HepG2 (cell line): ENCODE data around the gene DDRGK1. TPM values are rescaled to one million over a fixed set of nuclear protein-coding genes. Genes with fewer than 3 reads are reported as not detected.
A peak's percentile ranks its signal among the peaks of the same experiment; 100 is the strongest.

Source experiments
- ATAC-seq: fragments of 200-7000 bp; cut with Tn5 transposase; 3 replicates; pipeline ENCODE4 v1.9.1; 2020; ENCODE audit warnings: mild to moderate bottlenecking, moderate library complexity
- BruUV-seq: library from RNA; stranded (reverse); fragments of 400-500 nt; replicated peaks from 2 replicates; lab custom pipeline; 2021; lab: Mats Ljungman, UMichigan
- CTCF ChIA-PET: fragments of 300-600 bp; formaldehyde crosslinking; extraction: SDS; loops from one replicate; lab custom pipeline; 2021; ENCODE audit warnings: low total read pairs, inconsistent platforms, low intra/inter-chr PET ratio; lab: Yijun Ruan, JAX
- POLR2A ChIA-PET: fragments of 350-600 bp; sonication (Branson Sonifier 250); formaldehyde crosslinking; loops from one replicate; lab custom pipeline; 2020; ENCODE audit warnings: antibody characterized with exemption, inconsistent platforms; lab: Yijun Ruan, JAX
- DNase-seq: peaks from one replicate; pipeline ENCODE4 v3.0.0-alpha.2; 2015; ENCODE audit warnings: low spot score
- FAIRE-seq: peaks from 3 replicates; lab custom pipeline; 2011; peaks lifted over from hg19 to GRCh38; lab: Jason Lieb, UNC
- H2AFZ ChIP-seq: one replicate; pipeline ENCODE4 v1.6.1; 2011; ENCODE audit warnings: low read length, inconsistent platforms
- H3K27ac ChIP-seq: fragments of 300-600 bp; 3 replicates; pipeline ENCODE4 v1.8.0; 2011; ENCODE audit warnings: mixed run types, mild to moderate bottlenecking, mixed read lengths, low read length, inconsistent platforms; ENCODE audit not compliant: insufficient read depth; ENCODE audit errors: extremely low read length
- H3K27me3 ChIP-seq, 2 experiments: fragments of 200-600 bp in 1 of 2; 2 replicates in 1 of 2; 3 replicates in 1 of 2; pipeline versions ENCODE4 v1.6.0 to v1.8.0; 2011; ENCODE audit warnings: low read length in 2 of 2, mild to moderate bottlenecking in 2 of 2, moderate library complexity in 2 of 2, inconsistent platforms in 1 of 2; ENCODE audit not compliant: insufficient read depth in 2 of 2, control insufficient read depth in 1 of 2
- H3K36me3 ChIP-seq, 2 experiments: fragments of 200-600 bp in 1 of 2; replicated peaks in 1 of 2; 2 replicates in 1 of 2; 3 replicates in 1 of 2; pipeline versions ENCODE4 v1.5.1 to v1.8.0; 2011; ENCODE audit warnings: low read length in 2 of 2, inconsistent platforms in 1 of 2; ENCODE audit not compliant: insufficient read depth in 2 of 2, control insufficient read depth in 1 of 2
- H3K4me1 ChIP-seq: 2 replicates; pipeline ENCODE4 v1.5.1; 2012; ENCODE audit warnings: low read length, inconsistent platforms; ENCODE audit not compliant: insufficient read depth
- H3K4me2 ChIP-seq: 2 replicates; pipeline ENCODE4 v1.6.0; 2011; ENCODE audit warnings: low read depth, low read length, inconsistent platforms
- H3K4me3 ChIP-seq, 3 experiments: fragments of 200-600 bp in 1 of 3; sonication (generic), shearing (Covaris generic) in 1 of 3; replicated peaks in 1 of 3; 2 replicates each; pipeline ENCODE4 v1.5.1; 2011 to 2016; ENCODE audit warnings: low read length in 3 of 3, inconsistent platforms in 2 of 3, low read depth in 2 of 3, mild to moderate bottlenecking in 2 of 3, control low read depth in 1 of 3, mixed read lengths in 1 of 3; ENCODE audit not compliant: insufficient read depth in 1 of 3
- H3K79me2 ChIP-seq: one replicate; pipeline ENCODE4 v1.6.1; 2011; ENCODE audit warnings: low read length, inconsistent platforms; ENCODE audit not compliant: insufficient read depth
- H3K9ac ChIP-seq: 2 replicates; pipeline ENCODE4 v1.6.0; 2011; ENCODE audit warnings: mild to moderate bottlenecking, low read depth, low read length, inconsistent platforms; ENCODE audit not compliant: insufficient read depth
- H3K9me3 ChIP-seq: 2 replicates; pipeline ENCODE4 v1.5.1; 2012; ENCODE audit warnings: mild to moderate bottlenecking, low read length
- H4K20me1 ChIP-seq: 2 replicates; pipeline ENCODE4 v1.6.0; 2011; ENCODE audit warnings: inconsistent platforms, mild to moderate bottlenecking, low read length, moderate library complexity; ENCODE audit not compliant: insufficient read depth
- AGO1 ChIP-seq: fragments of 200-400 bp; formaldehyde crosslinking; IDR thresholded peaks from 2 replicates; pipeline ENCODE4 v1.6.1; 2017; ENCODE audit warnings: mild to moderate bottlenecking, low read depth, low read length, moderate library complexity; ENCODE audit not compliant: poor library complexity, severe bottlenecking
- BHLHE40 ChIP-seq: IDR thresholded peaks from 2 replicates; pipeline ENCODE4 v1.6.1; 2011; ENCODE audit warnings: low read length, improper control_type of control experiment
- CSRNP2 ChIP-seq: sonication (generic); formaldehyde crosslinking; conservative IDR thresholded peaks from 2 replicates; pipeline ENCODE4 v1.8.0; 2022; ENCODE audit warnings: low read depth, missing genetic modification reagents
- KDM5B ChIP-seq: sonication (generic); formaldehyde crosslinking; IDR thresholded peaks from 2 replicates; pipeline ENCODE4 v1.4.0; 2020; ENCODE audit warnings: missing genetic modification reagents, mild to moderate bottlenecking, borderline replicate concordance
- MEIS1 ChIP-seq: sonication (generic); formaldehyde crosslinking; IDR thresholded peaks from 2 replicates; pipeline ENCODE4 v1.9.0; 2021; ENCODE audit warnings: mild to moderate bottlenecking, missing genetic modification reagents, moderate library complexity, borderline replicate concordance
- STAT6 ChIP-seq: sonication (generic); formaldehyde crosslinking; IDR thresholded peaks from 2 replicates; pipeline ENCODE4 v1.4.0; 2020; ENCODE audit warnings: missing genetic modification reagents, mild to moderate bottlenecking, borderline replicate concordance
- THAP9 ChIP-seq: sonication (generic); formaldehyde crosslinking; IDR thresholded peaks from 2 replicates; pipeline ENCODE4; 2020; ENCODE audit warnings: missing genetic modification reagents, mild to moderate bottlenecking, borderline replicate concordance
- YEATS2 ChIP-seq: sonication (generic); formaldehyde crosslinking; IDR thresholded peaks from 2 replicates; pipeline ENCODE4 v1.4.0; 2020; ENCODE audit warnings: missing genetic modification reagents, borderline replicate concordance
- ZBTB4 ChIP-seq: sonication (generic); formaldehyde crosslinking; IDR thresholded peaks from 2 replicates; pipeline ENCODE4 v1.4.0; 2020; ENCODE audit warnings: missing genetic modification reagents, mild to moderate bottlenecking, borderline replicate concordance
- ZNF619 ChIP-seq: sonication (generic); formaldehyde crosslinking; IDR thresholded peaks from 2 replicates; pipeline ENCODE4 v1.4.0; 2020; ENCODE audit warnings: mild to moderate bottlenecking, missing genetic modification reagents
- WGBS: methylation state at CpG from one replicate; pipeline ENCODE4 v1.1.6; 2017; ENCODE audit warnings: low lambda C conversion rate; 5-methylcytosine and 5-hydroxymethylcytosine counted together
- in situ Hi-C: cut with HindIII; loops from 2 replicates; pipeline ENCODE4 v1.10.0; 2017; ENCODE audit warnings: low pct_unique_long_range_greater_than_20kb; ENCODE audit not compliant: extremely low pct_ligation_motif_present
- intact Hi-C: fragments of 100-400 bp; cut with micrococcal nuclease; formaldehyde crosslinking; loops from one replicate; pipeline ENCODE4 v1.10.0; 2022; ENCODE audit not compliant: unreplicated experiment
- polyA plus RNA-seq, 8 experiments: library from polyadenylated mRNA; depleted of rRNA in 3 of 8; stranded (reverse) in 7 of 8; unstranded in 1 of 8; fragments of >200 nt; fragmentation: Illumina TruSeq in 4 of 8; extraction: Trizol in 4 of 8; gene quantifications; 2 replicates each; pipeline versions ENCODE4 v1.2.1 to v1.2.3, GENCODE V29; 2011 to 2016; ENCODE audit warnings: low read depth in 4 of 8, missing spikeins in 1 of 8, mixed read lengths in 1 of 8; ENCODE audit not compliant: insufficient read depth in 1 of 8
- total RNA-seq, 5 experiments: library from RNA; depleted of rRNA; stranded (reverse); fragments of >200 nt; fragmentation: Illumina TruSeq; extraction: Trizol; gene quantifications; 2 replicates each; pipeline ENCODE4 v1.2.3, GENCODE V29; 2016; ENCODE audit warnings: low read depth in 1 of 5

Gene DDRGK1
- total and polyA plus RNA-seq, 2 of the 13 experiments (the other 11 are each of a cell fraction or from before 2014, with no cell fraction given): 96.7 to 149 TPM

DNA sequence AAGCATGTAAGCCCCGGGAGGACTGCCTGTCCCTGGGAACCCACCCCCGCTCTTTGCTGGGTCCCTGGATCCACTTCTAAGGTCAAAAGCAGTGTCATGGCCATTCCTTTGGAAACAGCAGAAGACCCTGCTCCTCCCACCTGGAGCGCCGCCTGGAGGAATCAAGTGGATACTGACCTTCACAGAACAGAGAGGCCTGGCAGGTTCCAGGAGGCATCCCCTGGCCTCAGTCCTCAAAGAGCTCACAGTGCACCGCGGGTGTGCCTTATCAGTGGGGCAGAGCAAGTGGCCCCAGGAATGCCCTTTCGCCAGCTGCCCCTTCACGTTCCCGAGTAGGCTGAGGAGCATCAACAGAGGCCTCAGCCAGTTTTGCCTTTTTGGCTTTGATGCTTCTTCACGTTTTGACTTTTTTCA lies 45.6 kb upstream of the DDRGK1 start (continued):
- no peak for TF ChIP-seq CSRNP2
- peak; percentile 24; the same call in 1 of the 2 replicates for TF ChIP-seq ZNF619 (CRISPR knock-in tag)

DNA sequence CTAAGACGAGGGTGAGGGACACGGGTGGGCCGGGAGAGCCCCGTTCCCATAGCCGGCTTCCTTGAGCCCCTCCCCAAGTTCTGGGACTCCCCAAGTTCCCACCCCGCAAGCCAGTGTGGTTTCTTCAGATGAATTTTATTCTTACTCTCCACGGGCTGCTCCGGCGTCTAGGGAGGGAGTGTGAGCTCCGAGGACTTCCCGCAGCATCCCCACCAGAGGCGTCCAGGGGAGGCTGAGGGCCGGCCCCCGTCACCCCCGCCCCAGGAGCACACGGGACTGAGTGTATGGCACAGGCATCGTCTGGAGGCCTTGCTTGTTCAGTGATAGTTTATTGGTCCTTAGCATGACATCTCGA lies 44.5 kb upstream of the DDRGK1 start:
- in situ Hi-C loops (no loop called here), intact Hi-C loops (loop anchor here (10.0 kb wide), 1 partner anchor 84 kb away; no protein-coding TSS in a partner anchor)
- ATAC-seq: no peak; the same call in 2 of the 3 replicates
- no peaks in the 10 kb centered on the region for H3K9me3 ChIP-seq
- H3K27me3 ChIP-seq: peaks cover 1 to 11% of the 10 kb centered on the region in 2 experiments; a peak in 2 of 5 replicates
- no peaks in the 10 kb centered on the region for H4K20me1 ChIP-seq
- H2AFZ ChIP-seq: no peak overlapping the region
- H3K4me3 ChIP-seq: peak overlapping the region; percentile 20 to 61 (median 35); a peak in 5 of 6 replicates
- no peaks in the 10 kb centered on the region; a peak in 2 of 5 replicates for H3K36me3 ChIP-seq
- CTCF ChIA-PET: interaction anchor here (3.7 kb wide), 1 partner anchor 30 kb away, joined by 86 read pairs; no protein-coding TSS in a partner anchor
- peak overlapping the region; percentile 68 for H3K4me2 ChIP-seq
- WGBS: 59% methylated on average over 18 of the region's 18 CpGs
- no peak for FAIRE-seq
- no peaks in the 10 kb centered on the region for H3K79me2 ChIP-seq
- no peak overlapping the region for H3K27ac ChIP-seq
- peaks cover 42% of the 10 kb centered on the region for H3K4me1 ChIP-seq
- DNase-seq: no peak
- POLR2A ChIA-PET: interaction anchor here (0.6 to 7.9 kb wide), 3 partner anchors 28 to 40 kb away, joined by 3 to 110 read pairs (median 3); partner anchors contain the start of gene ITPA
- no TSS peak for BruUV-seq
- H3K9ac ChIP-seq: no peak overlapping the region
- no peak for TF ChIP-seq STAT6 (CRISPR knock-in tag)
- peak; percentile 35; the same call in 1 of the 2 replicates for TF ChIP-seq KDM5B (CRISPR knock-in tag)
- no peak for TF ChIP-seq THAP9
- TF ChIP-seq ZBTB4 (CRISPR knock-in tag): peak; percentile 9; the same call in 1 of the 2 replicates
- no peak for TF ChIP-seq AGO1
- peak; percentile 23; the same call in 1 of the 2 replicates for TF ChIP-seq YEATS2 (CRISPR knock-in tag)
- no peak for TF ChIP-seq MEIS1 (CRISPR knock-in tag)
- TF ChIP-seq BHLHE40: no peak
